Stimulated activated CD4-positive, alpha-beta T cell treated with anti-CD3 and anti-CD28 coated beads, Interleukin-2, amount 100 ng/mL, for 48 hours (primary cell): ENCODE data around the gene SPATA6L.
A peak's percentile ranks its signal among the peaks of the same experiment; 100 is the strongest.

Experiments used
- DNase-seq, 2 donors: peaks; one replicate each; pipeline ENCODE4 v3.0.0-alpha.2; 2020

Gene SPATA6L

GRCh38 chr9:4666042-4666699 lies at the start of gene SPATA6L:
TSS of gene SPATA6L (minus strand) at chr9:4666480. CDS start at chr9:4666250, 230 bp downstream.
- peak in 1 of 2 donors; percentile 24 for DNase-seq

DNA sequence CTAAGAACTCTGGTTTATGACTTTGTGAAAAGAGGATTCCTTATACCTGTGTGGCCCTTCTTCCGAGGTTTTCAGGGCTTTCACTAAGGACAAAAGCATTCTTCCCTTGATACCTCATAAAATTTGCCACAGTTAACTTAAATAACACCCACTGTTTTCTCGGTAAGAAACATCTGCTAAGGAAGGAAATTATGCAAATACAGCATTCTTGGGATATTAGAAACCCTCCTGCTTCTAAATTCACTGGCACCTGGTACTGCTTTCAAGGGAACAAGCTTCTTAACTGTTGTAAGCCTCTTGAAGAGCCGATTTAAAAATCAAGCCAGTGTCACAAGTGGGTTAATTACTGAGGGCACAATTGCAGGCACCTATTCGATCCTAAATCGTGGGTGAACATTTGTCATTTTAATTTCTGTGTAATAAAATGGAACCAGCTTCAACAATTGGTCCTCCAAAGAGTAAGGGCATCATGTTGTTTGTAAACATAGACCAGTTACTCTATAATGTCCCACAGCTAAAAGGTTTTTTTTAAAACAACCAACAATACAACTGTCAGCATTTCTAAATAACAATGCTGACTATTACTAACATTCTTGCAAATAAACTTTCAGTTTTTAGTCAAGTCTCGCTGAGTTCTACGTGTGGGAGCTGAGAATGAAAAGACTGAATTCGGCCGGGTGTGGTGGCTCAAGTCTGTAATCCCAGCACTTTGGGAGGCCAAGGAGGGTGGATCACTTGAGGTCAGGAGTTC lies 48.2 kb upstream of the SPATA6L start:
- DNase-seq, result no peak

DNA sequence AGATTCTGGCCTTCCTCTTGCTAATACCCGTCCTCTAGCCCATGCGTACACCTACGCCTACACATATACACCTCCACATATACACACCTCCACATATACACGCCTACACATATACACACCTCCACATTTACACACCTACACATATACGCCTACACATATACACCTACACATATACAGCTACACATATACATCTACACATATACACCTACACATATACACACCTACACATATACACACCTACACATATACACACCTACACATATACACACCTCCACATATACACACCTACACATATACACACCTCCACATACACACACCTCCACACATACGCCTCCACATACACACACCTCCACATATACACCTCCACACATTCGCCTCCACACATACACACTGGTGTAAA lies 47.6 kb upstream of the SPATA6L start:
- no peak for DNase-seq

DNA sequence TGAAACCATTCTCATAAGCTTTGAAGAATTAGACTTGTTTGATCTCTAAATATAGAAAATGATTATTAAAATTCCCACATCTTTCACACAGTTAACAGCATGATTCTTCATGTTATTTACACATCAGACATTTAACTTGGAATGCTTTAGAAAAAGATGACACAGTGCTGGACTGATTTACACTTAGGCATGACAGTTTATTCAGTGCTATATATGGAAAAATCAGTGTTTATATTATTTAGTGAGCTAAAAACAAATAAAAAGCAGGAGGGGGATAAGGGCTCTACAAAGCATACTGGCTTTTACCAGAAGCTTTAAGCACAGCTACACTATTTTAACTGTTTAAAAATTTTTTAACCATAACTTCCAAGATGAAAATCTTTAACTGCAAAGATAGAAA lies 43.1 kb upstream of the SPATA6L start:
- DNase-seq, result no peak

- DNase-seq, result no peak
Observed at GRCh38 chr9:4706971-4707622, 40.8 kb upstream of the SPATA6L start.

DNA sequence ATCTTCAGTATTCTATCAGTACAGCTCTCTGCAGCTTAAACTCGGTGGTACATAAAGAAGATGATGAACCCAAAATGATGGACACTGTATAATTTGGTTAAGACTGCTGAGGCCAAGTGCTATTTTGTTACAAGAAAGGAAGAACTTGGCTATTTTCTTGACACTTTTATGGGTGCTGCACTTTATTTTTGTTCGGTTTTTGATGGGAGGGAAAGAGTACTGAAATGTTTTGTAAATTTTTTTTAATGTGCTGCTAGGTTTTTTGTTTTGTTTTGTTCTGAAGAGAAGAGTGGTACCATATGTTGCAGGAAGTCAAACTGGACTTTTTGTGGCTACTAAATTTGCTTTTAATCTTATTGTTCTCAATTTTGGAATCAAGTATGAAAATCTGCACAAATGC lies 39.7 kb upstream of the SPATA6L start:
- DNase-seq, result no peak

DNA sequence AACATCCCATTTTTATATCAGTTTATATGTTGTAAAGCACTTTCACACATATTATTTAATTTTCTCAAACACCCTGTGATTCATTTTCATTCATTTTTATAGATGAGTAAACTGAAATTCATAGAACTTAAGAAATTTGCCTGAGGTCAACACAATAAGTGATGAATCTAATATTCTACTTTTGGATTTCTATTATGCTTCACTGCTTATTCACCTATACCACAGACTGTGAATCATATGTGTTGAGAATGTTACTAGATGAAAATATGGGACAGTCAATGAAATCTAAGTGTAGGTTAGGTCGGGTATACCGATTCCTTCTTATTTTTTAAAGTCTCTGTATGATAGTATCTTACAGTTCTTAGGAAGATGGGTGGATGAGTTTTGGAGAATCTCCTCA lies 37.8 kb upstream of the SPATA6L start:
- DNase-seq, result no peak

DNA sequence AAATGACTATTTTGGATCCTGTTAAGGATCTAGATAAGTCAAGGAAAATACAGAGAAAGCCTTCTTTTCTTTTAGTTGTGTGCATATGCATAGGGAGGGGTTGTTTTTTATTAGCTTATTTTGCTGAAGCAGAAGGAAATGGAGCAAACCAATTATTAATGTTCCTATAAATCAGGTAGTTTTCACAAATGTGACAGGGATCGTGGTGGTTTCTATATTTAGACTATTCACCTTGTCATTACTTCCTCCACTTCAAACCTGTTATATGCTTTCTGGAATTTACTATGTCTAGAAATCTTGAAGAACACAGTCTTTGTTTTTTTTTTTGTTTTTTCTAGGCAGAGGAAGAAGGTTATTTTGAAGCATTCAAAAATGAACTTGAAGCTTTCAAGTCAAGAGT lies 35.2 kb upstream of the SPATA6L start:
- DNase-seq, result no peak

DNA sequence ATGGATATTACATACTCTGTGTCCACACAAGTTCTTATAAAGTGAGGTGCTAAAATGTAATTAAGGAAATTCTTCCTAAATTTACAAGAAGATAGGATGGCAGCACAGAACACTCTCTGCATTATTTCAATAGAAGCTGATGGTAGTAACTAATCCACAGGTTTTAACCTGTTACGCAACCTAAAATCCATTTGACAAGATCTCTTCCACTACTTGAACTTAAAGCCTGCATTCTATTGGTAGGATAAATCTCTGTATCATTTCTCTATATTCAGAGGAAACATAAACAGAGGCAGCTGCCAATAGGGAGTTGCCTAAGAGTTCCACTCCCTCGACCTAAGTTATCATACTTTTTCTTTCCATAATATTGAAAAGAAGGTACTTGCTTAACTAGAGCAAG lies 34.7 kb upstream of the SPATA6L start:
- DNase-seq, result no peak

GRCh38 chr9:4700091-4700490 lies 33.8 kb upstream of the SPATA6L start:
- no peak for DNase-seq

- DNase-seq, result no peak
Observed at GRCh38 chr9:4691795-4692194, 25.5 kb upstream of the SPATA6L start.

DNA sequence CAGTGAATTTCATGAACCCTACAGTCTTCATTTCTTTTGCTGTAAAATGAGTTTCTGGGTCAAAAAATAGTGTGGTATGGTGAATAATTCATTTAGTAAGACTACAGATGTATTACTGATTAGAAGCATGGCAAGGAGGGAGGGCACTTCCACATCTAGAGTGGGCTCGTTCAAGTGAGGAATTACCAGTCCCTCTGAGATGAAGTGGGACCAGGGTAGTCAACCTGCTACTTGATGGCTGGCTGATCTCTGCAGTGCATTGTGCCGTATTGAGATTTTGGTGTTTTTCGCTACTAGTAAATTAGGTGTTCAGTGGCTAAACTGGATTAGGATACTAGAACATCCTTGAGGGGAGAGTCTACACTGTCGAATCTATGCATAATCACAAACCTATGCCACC lies 23.9 kb upstream of the SPATA6L start:
- no peak for DNase-seq

DNA sequence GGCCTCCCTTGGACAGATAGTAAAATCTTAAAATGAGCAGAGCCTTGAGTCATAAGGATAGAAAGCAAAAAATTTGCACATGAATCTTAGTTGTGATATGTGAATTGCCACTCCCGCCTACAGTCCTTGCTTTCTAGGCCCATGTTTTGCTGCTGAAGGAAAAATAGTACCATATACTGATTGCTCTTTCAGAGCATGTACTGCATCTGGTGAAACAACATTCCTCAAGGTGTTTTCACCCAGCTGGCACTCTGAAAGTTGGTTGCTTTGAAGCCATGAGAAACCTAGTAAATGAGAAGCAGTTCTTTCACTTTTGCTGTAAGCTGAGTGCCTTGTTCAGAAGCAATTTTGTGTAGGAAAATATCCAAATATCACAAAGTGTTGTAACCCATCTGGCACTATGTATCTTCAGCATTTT lies 23.4 kb upstream of the SPATA6L start:
- no peak for DNase-seq

DNA sequence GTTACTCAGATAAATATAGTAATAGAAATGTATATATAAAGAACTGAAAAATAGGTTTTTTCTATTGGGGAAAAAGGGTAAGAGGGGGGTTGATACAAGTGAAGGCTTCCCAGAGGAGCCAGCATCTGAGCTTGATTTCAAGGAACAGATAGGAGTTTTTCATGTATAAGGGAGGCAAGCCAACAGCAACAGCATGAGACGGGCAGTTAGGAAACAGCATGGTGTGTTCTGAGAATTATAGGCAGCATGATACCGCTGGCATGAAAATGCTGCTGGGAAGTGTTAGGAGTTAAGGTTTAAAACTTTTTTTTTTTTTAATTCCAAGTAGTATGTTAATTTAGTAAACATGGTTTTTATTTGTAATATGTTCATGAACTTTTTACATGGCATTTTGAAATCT lies 22.7 kb upstream of the SPATA6L start:
- DNase-seq, result no peak

DNA sequence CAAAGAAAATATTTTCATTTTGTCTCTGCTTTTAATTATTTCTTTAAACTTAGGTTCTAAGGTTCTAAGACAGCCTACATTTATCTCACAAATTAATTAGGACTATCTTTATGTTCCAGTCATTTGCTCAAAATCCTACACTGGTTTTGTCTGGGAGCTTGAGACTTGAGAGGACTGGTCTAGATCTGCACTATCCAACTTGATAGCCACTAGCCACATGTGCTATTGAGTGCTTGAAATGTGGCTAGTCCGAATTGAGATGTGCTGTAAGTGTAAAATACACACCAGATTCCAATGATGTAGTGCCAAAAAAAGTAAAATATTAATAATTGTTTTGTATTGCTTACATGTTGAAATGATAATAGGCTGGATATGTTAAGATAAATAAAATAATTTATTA lies 20.3 kb upstream of the SPATA6L start:
- DNase-seq, result no peak

DNA sequence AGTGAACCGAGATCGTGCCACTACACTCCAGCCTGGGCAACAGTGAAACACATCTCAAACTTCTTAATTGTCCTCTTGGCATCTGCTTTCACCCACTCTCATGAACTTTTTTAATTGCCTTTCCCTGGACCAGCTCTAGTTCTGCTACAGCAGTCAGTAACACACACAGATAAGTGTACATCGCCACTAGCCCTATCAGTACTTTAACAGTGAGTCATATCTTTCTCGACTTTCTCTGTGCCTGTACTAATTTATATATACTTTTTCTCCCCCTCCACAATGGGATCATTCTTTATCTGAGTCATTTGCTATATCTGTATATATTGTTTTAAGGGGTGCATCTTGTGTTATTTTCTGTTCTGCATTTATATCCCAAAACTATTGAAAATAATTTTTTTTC lies 19.8 kb upstream of the SPATA6L start:
- no peak for DNase-seq

GRCh38 chr9:4684820-4685219 lies 18.5 kb upstream of the SPATA6L start:
- no peak for DNase-seq

DNA sequence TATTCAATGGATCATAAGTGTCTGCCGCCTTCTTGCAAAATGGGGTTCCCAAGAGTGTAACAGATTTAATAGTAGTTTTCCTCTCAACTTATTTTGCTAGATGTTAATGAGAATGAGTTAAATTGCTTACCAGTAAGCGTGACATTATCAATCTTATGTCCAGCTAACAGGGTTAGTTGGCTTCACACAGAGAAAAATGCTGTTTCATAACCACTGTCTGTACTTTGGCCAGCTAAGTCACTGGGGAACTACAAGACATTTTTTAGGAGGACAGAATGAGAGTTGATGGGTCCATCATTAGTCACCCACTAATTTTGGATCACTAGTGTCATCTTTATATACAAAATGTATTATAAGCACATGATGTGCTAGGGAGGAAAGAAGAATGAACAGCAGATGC lies 14.5 kb upstream of the SPATA6L start:
- no peak for DNase-seq

GRCh38 chr9:4680173-4680525 lies 13.9 kb upstream of the SPATA6L start:
- no peak for DNase-seq

GRCh38 chr9:4679268-4680172 lies 13.2 kb upstream of the SPATA6L start, which contains the start of gene CDC37L1:
TSS of gene CDC37L1 (plus strand) at chr9:4679569. CDS start at chr9:4679768, 199 bp downstream.
- peak; percentile 99 to 100 for DNase-seq

GRCh38 chr9:4678679-4679267 lies 12.5 kb upstream of the SPATA6L start:
- DNase-seq, result no peak

GRCh38 chr9:4677392-4677791 lies 11.1 kb upstream of the SPATA6L start:
- no peak for DNase-seq

GRCh38 chr9:4674783-4675182 lies 8.5 kb upstream of the SPATA6L start:
- no peak for DNase-seq
